ENCODE results near the gene SLC38A3.
"Not testable (repeated sequence)": the region's sequence is repeated elsewhere in the genome, so short reads cannot be mapped to it uniquely, and the experiment has no call there.

SLC38A3 gene

DNA sequence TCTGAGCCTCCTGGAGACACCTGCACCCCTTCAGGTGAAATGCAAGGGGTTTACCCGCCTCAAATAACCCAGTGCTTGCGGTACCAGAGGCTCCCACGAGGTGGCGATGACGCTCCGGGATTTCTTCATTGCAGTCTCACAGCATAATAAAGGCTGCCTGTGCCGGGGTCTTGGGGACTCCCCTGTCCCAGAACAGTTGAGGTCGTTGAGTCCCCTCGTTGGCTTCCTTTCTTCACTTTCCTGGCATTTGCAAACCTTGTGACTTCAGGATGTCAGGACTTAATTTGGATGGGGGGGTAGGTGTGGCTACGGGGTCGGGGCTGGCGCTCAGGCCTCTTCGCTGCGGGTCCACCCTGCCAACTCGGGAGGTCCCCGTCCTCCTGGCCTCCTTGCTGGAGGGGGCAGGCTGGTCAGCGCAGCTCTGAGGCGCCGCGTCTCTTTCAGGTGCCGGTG is 12.4 kb upstream of the SLC38A3 start:
- DNase-seq (ENCODE audit: low spot score), result peak; percentile 59

DNA sequence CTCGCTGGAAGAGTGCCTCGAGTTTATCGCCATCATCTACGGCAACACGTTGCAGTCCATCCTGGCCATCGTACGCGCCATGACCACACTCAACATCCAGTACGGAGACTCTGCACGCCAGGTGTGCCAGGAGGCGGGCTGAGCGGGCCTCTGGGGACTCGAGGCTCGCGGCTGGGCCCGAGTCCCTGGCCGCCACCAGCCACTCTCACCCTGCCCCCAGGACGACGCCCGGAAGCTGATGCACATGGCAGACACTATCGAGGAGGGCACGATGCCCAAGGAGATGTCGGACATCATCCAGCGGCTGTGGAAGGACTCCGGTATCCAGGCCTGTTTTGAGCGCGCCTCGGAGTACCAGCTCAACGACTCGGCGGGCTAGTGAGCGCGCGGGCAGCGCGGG is 11.8 kb upstream of the SLC38A3 start:
- no peak for DNase-seq (ENCODE audit: low spot score)

DNA sequence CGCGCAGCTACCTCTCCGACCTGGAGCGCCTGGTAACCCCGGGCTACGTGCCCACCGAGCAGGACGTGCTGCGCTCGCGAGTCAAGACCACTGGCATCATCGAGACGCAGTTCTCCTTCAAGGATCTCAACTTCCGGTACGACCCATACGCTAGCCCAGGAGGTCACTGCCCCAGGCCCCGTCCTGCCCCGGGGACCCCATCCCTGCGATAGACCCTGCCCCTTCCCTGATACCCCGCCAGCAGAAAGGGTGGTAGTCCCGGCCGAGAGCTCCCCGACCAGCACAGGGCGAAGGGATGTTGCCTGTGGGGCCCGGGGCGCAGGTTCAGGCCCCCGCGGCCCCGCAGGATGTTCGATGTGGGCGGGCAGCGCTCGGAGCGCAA is 11.3 kb upstream of the SLC38A3 start:
- no peak for DNase-seq (ENCODE audit: low spot score)

DNA sequence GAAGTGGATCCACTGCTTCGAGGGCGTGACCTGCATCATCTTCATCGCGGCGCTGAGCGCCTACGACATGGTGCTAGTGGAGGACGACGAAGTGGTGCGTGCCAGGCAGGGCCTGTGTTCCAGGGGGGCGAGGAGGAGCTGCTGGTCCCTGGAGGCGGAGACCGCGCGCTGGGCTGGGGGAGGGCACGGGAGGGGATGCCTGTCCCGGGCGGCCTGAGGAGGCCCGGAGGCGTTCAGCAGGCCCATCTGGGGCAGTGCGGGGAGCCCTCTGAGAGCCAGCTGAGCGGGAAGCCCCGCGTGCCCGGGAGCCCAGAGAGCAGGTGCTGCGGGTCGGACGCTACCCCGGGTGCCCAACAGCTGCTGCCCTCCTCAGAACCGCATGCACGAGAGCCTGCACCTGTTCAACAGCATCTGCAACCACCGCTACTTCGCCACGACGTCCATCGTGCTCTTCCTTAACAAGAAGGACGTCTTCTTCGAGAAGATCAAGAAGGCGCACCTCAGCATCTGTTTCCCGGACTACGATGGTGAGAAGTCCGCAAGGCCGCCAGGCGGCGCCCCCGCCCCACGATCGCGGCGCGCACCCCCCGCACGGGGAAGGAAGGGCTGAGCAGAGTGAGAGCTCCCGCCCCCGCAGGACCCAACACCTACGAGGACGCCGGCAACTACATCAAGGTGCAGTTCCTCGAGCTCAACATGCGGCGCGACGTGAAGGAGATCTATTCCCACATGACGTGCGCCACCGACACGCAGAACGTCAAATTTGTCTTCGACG is 10.8 kb upstream of the SLC38A3 start:
- DNase-seq (ENCODE audit: low spot score), result peak; percentile 17

DNA sequence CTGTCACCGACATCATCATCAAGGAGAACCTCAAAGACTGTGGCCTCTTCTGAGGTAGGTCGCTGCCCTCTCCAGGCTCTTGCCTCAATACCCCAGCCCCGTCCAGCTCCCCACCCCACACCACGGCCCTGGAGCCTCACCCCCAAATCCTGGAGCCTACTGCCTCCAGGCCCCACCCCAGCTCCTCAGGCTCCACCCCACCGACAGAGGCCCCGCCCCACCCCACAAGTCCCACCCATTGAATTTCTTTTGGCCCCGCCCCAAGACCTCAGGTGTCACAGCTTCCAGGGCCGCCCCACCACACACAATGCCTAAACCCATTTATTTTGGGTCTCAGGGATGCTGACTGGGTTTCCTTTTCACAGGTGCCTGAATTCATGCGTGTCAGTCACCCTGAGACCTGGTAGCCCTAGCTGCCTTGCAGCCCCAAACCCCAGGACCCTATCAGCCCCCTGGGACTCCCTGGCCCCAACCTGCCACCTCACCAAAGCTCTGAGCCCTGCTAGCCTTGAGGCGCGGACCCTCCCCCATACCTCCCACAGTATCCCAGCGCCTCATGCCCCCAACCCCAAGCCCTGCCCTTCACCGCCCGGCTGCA is 10.1 kb upstream of the SLC38A3 start:
- no peak for DNase-seq (ENCODE audit: low spot score)

DNA sequence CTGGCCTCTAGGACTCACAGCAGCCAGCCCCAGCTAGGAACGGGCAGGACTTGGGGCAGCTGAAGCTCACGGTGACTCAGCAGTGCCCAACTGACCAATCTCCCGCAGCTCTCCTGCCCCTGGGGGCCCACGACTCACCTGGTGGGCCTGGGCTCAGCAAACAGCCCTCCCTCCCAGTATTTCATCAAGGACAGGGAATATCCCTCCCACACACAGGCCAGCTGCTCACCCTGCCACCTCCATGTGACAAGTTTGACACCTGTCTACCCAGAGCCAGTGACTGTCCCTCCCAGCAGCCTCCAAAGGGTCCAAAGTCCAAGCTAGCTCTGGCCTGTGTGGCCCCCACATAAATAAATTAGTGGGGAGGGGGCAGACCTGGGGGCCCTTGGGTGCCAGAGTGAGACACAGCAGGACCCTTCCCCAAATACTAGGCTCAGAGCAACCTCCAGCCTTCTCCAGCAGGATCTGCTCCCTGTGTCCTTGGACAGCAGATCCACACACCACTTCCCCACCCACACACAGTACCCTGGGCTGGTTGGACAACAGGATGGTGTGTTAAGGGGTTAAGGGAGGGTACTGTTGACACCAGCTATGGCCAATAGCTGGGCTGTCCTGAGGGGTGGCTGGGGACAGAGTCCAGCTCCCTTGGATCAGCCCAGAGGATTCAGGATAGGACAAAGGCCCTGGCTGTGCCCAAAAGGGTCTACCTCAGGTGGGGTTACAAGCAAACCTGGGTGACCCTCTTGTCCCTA is 9.4 kb upstream of the SLC38A3 start:
- no peak for DNase-seq (ENCODE audit: low spot score)

DNA sequence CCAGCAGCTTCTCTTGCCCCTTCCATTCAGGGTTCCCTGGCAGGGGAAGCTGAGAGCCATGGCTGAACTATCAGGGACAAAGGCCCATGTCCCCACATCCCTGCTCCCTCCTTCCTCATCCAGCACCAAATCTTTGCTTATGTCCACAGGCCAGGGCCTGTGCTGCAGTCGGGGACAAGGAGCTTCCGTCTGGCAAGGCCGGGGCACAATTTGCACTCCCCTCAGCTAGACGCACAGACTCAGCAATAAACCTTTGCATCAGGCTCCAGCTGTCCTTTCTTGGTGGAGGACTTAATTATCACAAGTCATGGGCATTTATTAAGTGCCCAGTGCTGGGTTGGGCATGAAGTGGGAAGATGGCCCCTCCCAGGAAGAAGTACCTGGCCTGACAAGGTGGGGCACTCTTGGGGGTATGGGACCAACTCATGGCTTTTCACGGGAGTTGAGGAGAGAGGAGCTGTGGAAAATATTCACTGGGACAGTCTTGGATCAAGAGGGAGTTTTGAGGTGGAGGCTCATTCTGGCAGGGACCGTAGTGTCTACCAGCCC is 8.7 kb upstream of the SLC38A3 start:
- DNase-seq (ENCODE audit: low spot score), result no peak

DNA sequence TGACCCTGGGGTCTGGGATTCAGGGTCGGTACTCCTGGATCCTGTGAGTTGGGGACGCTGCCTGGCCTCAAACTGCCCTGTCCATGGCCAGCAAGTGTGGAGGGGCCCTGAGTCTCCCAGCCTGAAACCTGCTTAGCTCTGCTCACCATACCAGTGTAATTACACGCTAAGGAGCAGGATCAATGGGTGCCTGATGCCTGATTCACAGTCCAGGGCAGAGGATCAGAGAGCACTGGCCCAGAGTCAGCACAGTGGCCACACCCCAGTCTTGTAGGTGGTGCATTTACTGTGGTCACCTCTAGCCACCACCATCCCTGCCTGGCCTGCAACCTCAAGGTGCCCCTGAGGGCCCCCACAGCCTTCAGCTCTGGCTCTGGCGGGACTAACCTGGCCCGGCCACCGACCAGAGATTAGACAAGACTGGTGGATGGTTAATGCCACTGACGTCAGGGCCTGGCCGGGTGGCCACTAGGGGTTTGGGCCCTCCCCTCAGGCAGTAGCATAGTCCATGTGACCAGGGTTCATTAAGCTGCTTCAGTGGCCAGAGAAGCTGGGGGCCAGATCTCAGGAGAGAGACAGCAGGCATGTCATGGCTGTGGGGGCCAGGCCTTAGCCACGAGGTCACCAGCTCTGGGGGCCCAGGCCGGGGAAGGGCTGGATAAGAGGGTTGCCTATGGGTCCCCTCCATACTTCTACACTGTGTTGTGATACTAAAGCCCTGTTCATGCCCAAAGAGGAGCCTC is 3.3 kb upstream of the SLC38A3 start:
- no peak for DNase-seq (ENCODE audit: low spot score)

DNA sequence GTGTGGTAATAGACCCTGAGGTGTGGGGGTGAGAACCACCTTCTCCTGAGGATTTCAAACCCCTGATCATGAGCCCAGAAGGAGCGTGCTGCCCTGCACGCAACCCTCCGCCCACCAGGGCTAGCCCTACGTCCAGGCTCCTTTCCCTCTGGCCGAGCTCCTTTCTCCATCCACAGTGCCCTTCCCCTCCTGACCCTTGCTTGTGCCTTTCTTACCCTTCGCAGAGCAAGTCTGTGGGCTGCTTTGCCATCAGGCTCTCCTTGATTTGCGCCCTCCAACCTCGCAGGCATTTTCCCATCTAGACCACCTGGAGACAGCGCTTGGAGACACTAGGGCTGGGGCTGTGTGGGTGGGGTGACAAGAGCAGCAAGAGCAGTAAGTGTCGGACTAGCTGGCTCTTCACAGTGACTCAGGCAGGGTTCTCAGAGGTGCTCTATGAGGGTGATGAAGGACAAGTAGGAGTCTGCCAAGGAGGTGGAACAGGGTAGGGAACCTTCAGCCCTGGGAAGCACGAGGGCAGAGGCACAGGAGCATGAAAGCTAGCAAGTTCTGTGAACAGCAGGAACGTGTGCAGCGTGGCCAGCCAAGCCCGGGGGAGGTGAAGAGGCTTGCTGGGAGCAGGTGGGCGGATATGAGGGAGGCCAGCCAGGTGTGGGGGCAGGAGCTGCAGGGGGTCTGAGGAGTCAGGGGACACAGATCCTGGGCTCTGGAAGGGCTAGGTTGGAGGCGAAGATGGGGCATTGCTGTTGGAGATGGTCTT is 2.5 kb upstream of the SLC38A3 start:
- no peak for DNase-seq (ENCODE audit: low spot score)

DNA sequence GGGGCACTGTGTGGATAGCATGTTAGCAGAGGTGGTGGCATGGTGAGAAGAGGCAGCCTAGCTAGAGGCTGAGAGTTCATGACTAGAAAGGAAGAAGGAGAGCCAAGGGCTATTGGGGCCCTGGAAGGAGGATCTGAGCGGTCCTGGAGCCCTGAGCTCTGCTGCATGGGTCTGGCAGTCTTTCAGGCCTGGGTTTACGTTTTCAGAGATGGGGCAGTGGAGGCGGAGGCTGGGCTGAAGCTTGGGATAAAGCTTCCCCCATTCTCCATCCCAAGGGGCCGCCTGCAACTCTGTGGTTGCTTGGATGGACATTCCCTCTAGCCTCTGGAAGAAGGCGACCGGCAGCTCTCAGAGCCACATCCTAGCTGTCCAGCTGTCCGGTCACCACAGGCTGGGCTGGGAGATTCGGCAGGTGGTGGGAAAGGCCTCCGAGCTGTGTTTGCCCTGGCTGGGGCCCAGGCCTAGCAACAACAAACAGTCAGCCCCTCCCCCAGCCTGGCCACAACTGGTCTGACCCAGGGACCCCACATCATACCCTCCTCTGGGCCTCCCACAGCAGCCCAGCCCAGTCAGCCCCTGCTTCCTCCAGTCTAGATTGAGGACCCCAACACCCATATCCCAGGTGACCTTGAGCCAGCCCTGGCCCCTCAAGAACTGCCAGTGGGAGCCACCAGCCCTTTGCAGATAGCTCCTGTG is 1.8 kb upstream of the SLC38A3 start:
- no peak for DNase-seq (ENCODE audit: low spot score)

DNA sequence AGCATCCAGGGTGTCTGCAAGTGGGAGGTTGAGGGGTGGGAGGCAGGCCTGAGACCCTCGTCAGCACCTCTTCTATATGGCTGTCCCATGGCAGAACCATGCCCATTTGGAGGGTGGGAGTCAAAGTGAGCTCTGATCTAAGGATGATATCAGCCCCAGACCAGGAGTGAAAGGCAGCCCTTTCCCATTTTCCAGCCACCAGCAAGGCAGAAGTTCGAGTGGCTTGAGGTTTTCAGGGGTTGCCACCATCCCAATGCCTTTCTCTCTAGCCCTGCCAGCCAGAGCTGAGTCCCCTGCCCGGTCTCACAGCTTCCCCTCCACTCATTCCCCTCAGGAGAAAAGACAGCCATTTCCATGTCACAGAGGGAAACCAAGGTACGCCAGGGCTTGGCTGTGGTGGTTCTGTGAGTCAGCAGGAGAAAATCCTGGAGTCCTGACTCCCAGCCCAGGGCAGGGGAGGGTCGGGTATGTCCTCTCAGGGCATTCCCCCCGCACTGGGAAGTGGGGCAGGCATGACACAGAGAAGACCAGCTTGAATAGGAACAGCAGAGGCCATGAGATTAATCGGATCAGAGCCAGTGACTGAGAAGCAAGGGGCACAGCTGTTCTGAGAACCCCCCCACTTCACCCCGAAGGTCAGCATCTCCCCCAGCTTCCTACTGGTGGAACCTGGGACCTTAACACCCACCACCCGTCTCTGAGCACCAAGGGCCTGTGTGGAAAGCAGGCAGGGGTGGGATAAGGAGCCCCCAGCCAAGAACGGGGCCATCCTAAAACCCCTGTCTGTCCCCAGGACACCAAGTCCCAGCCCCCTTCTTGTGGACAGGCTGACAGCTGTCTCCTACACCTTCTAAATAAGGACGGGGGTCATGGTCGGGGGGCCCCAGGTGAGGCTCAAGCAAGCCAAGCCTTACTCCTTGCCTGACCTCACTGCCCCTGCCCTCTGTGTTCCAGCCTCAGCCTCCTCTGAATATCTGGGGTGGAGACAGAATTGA is 965 bp upstream of the SLC38A3 start:
- DNase-seq (ENCODE audit: low spot score), result no peak

DNA sequence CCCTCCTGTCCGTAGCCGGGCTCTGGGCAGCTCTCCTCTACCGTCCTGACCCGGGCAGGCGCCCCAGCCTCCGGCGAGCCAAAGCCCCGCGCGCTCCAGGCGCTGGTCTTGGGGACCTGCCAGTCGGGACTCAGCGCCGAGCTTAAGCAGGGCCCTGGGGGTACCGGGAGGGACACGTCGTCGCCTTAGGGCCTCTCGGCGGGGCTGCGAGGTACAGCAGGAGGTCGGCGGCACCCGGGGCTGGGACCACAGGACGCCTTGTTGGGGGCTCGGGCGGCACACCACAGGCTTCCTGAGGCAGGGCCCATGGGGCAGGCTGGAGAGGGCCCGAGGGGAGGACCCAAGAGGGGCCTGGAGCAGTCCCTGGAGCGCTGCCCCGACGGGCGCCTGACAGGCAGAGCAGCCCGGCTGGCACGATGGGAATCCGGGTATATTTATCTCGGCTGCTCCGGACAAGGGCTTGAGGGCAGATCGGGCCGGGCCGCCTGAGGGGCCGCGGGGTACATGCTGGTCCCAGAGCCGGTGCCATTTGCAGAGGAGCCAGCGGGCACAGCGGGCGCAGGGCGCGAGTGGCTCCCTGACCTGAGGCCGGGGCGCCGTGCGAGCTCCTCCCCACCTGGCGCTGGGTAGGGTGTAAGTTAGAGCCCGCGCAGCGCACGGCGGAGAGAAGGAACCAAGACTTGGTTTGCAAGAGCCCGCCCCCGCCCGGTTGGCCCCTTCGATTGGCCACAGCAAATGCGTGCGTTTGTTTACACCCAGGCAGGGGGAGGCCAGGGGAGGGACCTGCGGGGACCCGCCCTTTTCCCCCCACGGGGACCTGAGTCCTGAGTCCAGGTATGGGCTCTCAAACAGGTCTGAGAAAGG is 574 bp downstream of the SLC38A3 start:
- no peak for DNase-seq (ENCODE audit: low spot score)

DNA sequence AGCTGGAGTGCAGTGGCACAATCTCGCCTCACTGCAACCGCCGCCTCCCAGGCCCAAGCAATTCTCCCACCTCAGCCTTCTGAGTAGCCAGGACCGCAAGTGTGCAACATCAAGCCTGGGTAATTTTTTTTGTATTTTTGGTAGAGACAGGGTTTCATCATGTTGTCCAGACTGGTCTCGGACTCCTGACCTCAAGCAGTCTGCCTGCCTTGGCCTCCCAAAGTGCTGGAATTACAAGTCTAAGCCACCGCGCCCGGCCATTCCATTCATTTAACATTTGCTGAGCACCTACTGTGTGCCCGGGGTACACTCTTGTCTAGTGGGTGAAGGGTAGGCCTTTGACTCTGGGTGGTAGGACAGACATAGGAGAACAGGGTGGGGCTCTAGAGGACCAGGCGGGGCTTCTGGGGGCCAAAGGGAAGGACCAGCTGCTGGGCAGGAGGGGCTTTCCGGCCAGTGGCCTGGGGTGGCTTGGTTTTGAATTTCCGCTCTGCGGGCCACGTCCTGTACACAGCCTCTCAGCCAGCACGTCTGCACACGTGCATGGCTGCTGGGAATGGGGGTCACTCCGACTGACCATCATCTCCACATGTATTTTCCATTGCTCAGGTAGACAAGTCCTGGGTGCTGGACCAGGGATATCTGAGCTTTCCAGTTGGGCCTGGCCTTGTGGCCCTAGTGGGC is 2.4 kb downstream of the SLC38A3 start:
- DNase-seq (ENCODE audit: low spot score), result no peak

DNA sequence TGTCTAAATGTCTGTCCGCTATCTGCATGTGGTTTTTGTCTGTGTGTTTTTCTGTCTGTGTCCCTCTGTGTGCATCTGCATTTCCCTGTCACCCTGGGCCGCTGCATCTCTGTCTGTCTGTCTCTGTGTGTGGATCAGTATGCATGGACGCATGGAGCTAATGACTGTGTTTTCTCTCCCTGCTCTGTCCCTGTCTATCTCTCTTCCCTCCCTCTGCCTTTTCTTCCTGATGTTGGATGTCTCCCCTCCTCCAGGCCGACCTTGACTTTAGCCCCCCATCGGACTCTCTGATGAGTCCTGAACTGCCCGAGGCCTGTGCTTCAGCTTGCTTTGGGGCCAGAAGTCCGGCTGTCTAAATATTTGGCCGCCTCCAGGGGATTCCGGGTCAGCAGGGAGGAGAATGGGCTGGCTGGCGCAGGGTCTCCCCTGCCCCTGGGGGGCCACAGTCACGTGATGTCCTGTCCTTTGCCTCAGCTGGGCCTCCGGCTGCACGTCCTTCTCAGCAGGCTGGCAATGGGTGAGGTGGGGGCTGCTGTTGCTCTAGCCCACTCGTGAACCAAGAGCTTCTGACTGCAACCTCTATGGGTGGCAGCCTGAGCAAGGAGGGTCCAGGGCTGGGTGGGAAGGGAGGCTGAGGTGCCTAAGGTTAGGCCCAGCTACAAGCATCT is 3.7 kb downstream of the SLC38A3 start:
- no peak for DNase-seq (ENCODE audit: low spot score)

DNA sequence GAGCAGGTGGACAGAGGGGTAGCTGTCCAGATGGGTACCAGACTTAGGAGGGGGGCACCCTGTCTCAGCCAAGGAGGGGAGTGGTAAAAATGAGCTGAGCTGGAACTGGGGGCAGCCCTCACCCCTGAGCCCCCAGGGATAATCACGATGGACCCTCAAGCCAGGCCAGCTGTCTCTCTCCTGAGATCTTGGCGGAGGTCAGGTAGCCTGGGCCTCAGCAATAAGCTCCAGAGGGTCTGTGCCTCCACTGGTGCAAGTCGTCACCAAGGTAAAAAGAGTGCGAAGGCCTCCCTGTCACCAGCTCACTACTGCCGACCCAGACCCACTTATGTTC is 5.1 kb downstream of the SLC38A3 start:
- DNase-seq (ENCODE audit: low spot score), result no peak

DNA sequence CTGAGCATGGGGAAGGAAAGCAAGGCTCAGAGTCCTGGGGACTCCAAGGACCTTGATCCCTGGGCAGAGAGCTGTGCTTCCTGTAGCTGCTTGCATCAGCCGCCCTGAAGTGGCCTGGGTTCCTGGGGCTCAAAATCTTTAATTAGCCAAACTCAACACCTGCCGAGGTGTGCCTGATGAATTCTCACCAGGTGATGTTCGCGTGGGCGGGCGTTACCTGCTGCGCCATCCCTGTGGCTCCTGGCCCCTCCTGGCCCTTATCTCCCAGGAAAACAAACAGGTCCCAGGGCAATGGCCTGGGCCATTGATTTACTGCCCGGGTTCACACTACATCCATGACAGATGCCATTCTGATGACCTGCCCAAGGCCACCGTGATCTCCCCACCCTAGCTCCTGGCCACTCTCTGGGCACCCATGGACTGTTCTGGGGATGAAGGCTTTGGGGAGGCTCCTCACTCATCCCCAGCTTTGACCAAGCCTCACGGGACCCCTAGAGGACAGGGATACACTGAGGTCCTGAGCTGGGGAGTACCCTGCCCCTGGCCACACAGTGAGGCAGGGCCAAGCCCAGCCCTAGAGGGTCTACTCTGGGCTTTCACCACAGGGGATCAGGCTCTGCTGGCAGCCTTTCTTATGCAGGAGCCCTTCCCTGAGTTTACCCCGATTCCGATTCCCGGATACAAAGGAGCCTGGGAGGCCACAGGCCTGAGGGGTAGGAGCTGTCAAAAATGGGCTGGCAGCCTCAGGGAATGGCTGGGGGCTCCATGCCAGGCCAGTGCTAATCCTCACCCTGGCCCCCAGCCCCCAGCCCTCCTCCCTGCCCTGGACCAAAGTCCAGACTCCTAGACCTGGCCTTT is 5.7 kb downstream of the SLC38A3 start:
- DNase-seq (ENCODE audit: low spot score), result no peak

DNA sequence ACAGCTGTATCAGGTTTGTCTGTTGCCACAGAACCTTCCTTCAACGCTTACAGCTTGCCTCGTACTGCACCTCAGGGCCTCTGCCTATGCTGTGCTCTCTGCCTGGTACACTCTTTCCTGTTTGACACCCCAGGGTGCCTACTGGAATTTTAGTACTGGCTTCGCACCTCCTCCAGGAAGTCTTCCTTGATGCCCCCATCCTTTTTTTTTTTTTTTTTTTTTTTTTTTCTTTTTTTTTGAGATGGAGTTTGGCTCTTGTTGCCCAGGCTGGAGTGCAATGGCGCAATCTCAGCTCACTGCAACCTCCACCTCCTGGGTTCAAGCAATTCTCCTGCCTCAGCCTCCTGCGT is 6.3 kb downstream of the SLC38A3 start:
- not testable (repeated sequence) for DNase-seq (ENCODE audit: low spot score)

All from hematopoietic multipotent progenitor cell treated with erythropoietin and hydrocortisone succinate and interleukin-3 and kit ligand, for 17 days (in vitro differentiated cells).